SK-N-MC (cell line): ENCODE data around the gene INPP5J.
"Not testable (repeated sequence)": the region's sequence is repeated elsewhere in the genome, so short reads cannot be mapped to it uniquely, and the experiment has no call there.

ENCODE experiments used
- DNase-seq: peaks from one replicate; pipeline ENCODE4 v3.0.0-alpha.2; 2011; ENCODE audit warnings: low read depth, low spot score
- H3K27ac ChIP-seq: fragments of 200-600 bp; sonication (generic); 2 replicates; pipeline ENCODE4 v1.5.1; 2016; ENCODE audit warnings: mixed run types
- H3K36me3 ChIP-seq: fragments of 200-600 bp; sonication (generic); 2 replicates; pipeline ENCODE4 v1.6.1; 2017; ENCODE audit warnings: antibody characterized with exemption, low read length, mixed read lengths; ENCODE audit not compliant: insufficient read depth
- H3K4me3 ChIP-seq: fragments of 200-600 bp; sonication (generic); 2 replicates; pipeline ENCODE4 v1.5.1; 2016
- H3K9ac ChIP-seq: fragments of 200-600 bp; sonication (generic); 2 replicates; pipeline ENCODE4 v1.8.0; 2017; ENCODE audit warnings: mixed run types, mixed read lengths; ENCODE audit not compliant: insufficient read length
- H3K9me3 ChIP-seq: fragments of 200-600 bp; sonication (generic); 2 replicates; pipeline ENCODE4 v1.6.1; 2017; ENCODE audit warnings: low read depth, mild to moderate bottlenecking, antibody characterized with exemption, low read length, moderate library complexity, mixed read lengths
- EZH2 ChIP-seq: fragments of 200-600 bp; sonication (generic); IDR thresholded peaks from one replicate; pipeline ENCODE4 v1.6.1; 2017; ENCODE audit warnings: antibody characterized with exemption
- FOXP2 ChIP-seq: optimal IDR thresholded peaks from 2 replicates; pipeline ENCODE3; 2011; ENCODE audit warnings: mild to moderate bottlenecking, moderate library complexity; ENCODE audit not compliant: insufficient read depth; ENCODE audit errors: extremely low read length, control extremely low read depth
- POLR2AphosphoS5 ChIP-seq: IDR thresholded peaks from 2 replicates; pipeline ENCODE4 v1.6.1; 2012; ENCODE audit warnings: mild to moderate bottlenecking, low read depth, low read length, borderline replicate concordance

The INPP5J gene

DNA sequence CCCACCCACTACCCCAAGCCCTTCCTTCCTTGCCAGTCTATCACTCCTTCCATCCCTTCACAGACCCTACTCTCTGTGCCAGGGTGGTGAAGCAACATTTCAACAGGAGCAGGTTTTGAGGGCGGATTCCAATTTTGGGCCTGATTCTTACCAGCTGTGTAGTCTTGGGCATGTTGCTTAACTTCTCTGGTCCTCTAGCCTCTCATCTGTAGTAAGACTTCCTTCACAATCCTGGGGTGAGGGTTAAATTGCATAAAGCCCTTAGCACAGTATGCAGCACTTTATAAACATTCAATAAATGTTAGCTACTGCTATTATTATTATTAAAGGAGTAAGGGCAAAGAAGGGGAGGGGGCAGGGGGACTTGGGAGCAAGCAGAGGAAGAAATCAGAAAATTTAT lies 32.2 kb downstream of the INPP5J start:
- Histone ChIP-seq H3K9me3 (no peaks in the 10 kb centered on the region), H3K36me3 (no peaks in the 10 kb centered on the region), H3K27ac (no peak overlapping the region), H3K4me3 (no peak overlapping the region), H3K9ac (no peak overlapping the region)
- no peak for TF ChIP-seq EZH2
- no peak for TF ChIP-seq POLR2AphosphoS5
- TF ChIP-seq FOXP2, result no peak
- no peak for DNase-seq

DNA sequence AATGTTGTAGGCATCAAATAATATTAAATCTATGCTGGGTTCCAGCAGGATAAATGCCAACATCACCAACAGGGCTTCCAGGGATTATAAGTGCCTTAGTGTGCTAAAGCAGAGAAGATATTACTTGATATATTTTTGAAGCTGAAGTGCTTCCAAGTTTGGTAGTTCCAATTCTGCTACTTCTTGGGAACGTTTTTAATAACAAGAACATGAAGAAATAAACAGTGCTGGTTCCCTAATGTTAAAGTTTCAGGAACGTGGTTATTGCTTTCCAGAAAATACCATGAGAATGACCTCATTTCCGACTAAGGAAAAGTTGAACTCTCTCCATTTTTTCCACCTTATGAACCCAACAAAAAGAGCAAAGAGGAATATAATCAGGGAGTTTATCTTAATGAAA lies 32.7 kb downstream of the INPP5J start:
- H3K27ac ChIP-seq, result no peak overlapping the region
- H3K4me3 ChIP-seq, result no peak overlapping the region
- TF ChIP-seq FOXP2 (no peak), POLR2AphosphoS5 (no peak), EZH2 (no peak)
- no peak for DNase-seq
- no peak overlapping the region for H3K9ac ChIP-seq
- H3K9me3 ChIP-seq, result no peaks in the 10 kb centered on the region
- H3K36me3 ChIP-seq, result no peaks in the 10 kb centered on the region

DNA sequence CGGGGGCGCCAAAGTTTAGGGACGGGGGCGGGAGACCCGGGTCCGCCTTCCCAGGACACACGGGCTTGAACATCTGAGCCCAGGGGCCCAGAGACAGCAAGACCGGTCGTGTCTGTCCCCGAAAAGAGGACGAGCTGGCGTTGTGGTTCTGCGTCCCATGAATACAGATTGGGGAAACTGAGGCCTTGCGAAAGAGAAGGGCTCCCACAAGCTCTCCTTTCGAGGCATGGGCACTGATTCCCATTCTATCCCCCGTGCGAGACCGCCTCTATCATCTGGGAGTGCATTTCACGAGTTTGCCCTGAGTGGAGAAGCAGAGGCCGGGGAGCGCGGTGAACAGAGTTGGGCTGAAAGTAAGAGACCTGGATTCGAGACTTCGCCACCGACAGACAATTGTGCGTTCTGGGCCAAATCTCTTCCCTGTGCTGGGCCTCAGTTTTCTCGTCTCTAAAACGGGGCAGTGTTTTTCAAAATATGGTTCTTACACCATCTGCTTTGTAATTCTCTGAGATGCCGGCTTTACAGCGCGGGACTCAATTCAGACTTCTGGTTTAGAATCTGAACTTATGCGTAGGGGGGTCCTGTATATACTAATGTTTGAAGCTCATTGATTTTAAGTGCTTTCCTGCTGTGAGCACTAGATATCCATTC lies 37.7 kb downstream of the INPP5J start:
- DNase-seq, result no peak
- no peak for TF ChIP-seq EZH2
- TF ChIP-seq POLR2AphosphoS5, result no peak
- TF ChIP-seq FOXP2, result no peak
- no peak overlapping the region for H3K27ac ChIP-seq

DNA sequence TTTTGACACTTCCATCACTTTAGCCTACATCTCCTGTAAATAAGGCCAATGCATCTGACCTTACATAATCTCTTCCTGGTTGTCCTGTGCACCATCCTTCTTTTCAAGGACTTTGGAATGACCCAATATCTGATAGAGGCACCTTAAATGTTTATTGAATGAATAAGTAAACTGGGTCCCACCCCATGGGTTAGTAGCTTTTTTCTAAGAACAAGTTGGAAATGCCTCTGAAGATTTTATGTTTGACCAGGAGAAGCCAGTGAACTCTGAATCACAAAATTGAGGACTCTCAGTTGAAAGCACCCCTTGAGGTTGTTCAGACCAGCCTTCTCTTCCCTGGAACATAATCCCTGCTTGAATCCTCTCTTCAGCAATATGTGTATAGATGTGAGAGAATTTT lies 38.6 kb downstream of the INPP5J start:
- TF ChIP-seq FOXP2 (no peak), EZH2 (no peak), POLR2AphosphoS5 (no peak)
- Histone ChIP-seq H3K36me3 (peaks cover 7% of the 10 kb centered on the region; the same call in 1 of the 2 replicates), H3K4me3 (peak overlapping the region; percentile 90), H3K9me3 (no peaks in the 10 kb centered on the region), H3K27ac (no peak overlapping the region), H3K9ac (peak overlapping the region; percentile 92)
- no peak for DNase-seq

More for the DNA sequence above, 37.7 kb downstream of the INPP5J start:
- peak overlapping the region; percentile 92 for H3K9ac ChIP-seq
- H3K4me3 ChIP-seq, result peak overlapping the region; percentile 90
- peaks cover 4% of the 10 kb centered on the region; the same call in 1 of the 2 replicates for H3K36me3 ChIP-seq
- no peaks in the 10 kb centered on the region for H3K9me3 ChIP-seq

DNA sequence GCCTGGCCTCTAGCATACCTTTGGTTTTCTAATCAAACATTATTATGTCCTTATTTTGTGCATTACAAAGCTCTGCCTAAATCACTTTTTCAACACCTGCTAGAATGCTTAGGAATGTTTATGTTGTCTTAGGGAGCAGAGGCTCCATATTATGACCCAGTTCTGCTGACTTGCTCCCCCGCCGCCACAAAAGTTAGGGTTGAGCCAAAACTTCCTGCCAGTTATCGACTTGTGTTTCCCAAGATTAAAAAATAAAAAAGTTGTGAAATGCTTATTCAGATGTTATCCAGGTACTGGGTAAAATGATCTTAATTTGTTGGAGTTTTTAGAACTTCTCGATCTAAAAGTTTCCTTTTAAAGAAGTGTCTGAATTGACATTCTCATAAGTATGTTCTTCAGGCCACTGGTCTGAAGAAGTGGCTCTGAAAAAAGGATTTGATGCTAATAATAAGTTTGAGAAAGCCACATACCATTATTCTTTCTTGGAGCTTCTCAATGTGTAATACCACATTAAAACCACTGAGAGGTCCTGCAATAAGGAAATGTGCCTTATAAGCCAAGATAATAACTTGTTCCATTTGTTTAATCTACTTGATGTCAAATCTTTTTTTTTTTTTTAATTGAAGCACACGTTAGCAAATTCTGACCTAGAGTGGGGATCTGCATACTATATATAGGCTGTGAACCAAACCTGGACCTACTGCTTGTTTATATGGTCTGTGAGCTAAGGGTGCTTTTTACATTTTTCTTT lies 39.4 kb downstream of the INPP5J start:
- no peak overlapping the region for H3K9ac ChIP-seq

DNA sequence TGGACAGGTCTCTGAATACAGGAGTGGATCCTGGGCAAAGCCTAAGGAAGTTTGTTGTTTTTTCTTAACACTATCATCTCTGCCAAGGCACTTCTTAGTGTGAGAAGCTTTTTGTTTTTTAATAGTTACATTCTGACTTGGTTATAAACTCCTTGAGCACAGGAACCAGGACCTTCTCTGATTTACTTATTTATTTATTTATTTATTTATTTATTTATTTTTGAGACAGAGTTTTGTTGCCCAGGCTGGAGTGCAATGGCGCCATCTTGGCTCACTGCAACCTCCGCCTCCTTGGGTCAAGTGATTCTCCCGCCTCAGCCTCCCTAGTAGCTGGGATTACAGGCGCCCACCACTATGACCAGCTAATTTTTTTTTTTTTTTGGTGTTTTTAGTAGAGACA lies 48.2 kb downstream of the INPP5J start:
- TF ChIP-seq POLR2AphosphoS5 (no peak), EZH2 (no peak), FOXP2 (no peak)
- no peak overlapping the region for H3K27ac ChIP-seq

More for the DNA sequence above, 39.4 kb downstream of the INPP5J start:
- no peak for DNase-seq
- H3K36me3 ChIP-seq, result peaks cover 7% of the 10 kb centered on the region; the same call in 1 of the 2 replicates
- no peak overlapping the region for H3K27ac ChIP-seq
- TF ChIP-seq POLR2AphosphoS5 (no peak), EZH2 (no peak), FOXP2 (no peak)
- H3K4me3 ChIP-seq, result no peak overlapping the region
- H3K9me3 ChIP-seq, result no peaks in the 10 kb centered on the region

DNA sequence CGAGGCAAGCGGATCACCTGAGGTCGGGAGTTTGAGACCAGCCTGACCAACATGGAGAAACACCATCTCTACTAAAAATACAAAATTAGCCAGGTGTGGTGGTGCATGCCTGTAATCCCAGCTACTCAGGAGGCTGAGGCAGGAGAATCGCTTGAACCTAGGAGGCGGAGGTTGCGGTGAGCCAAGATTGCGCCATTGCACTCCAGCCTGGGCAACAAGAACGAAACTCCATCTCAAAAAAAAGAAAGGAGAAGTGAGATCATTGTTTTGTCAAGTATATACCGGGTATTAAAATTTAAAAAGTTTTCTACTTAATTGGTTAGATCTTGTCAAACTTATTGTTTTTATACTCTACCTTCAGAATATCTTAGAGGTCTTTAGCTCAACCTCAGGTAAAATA lies 49.0 kb downstream of the INPP5J start:
- DNase-seq, H3K9ac ChIP-seq, H3K27ac ChIP-seq, H3K4me3 ChIP-seq, H3K9me3 ChIP-seq, H3K36me3 ChIP-seq: not testable (repeated sequence)

More for the DNA sequence above, 48.2 kb downstream of the INPP5J start:
- peaks cover 7% of the 10 kb centered on the region; the same call in 1 of the 2 replicates for H3K36me3 ChIP-seq
- no peaks in the 10 kb centered on the region for H3K9me3 ChIP-seq
- no peak overlapping the region for H3K9ac ChIP-seq
- DNase-seq, result no peak
- H3K4me3 ChIP-seq, result no peak overlapping the region

DNA sequence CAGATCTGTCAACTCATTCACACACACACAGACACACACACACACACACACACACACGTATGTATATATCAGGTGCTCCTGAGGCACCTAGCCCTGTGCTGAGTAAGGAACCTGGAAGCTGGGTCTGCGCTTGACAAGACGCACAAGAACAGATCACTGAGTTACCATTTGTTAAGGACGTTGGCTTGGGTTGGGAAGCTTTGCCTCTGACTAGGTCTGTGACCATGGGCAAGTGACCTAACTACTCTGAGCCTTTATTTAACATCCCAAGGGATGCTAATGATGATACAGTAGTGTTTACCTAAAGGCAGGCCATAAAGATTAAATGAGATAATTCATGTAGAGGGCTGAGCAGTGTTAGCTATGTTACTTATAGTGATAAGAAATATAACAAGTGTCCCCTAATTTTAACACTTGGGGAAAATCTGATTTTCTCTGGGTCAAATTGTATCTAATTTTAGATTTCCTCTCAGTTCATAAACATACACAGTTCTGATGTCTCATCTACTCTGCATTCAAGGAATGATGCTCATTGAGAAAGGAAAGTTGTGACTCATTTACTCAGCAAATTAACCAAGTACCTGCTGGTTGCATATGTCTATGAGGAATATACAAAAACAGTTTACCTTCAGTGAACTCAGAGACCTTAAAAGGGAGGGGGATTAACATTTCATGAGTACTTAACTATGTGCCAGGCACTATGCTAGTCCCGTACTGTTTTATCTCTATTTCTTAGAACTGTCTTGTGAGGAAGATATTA lies 50.8 kb downstream of the INPP5J start:
- no peak for DNase-seq
- H3K9me3 ChIP-seq, result no peaks in the 10 kb centered on the region
- no peak for TF ChIP-seq EZH2
- TF ChIP-seq POLR2AphosphoS5, result no peak
- TF ChIP-seq FOXP2, result no peak
- no peak overlapping the region for H3K4me3 ChIP-seq
- no peak overlapping the region for H3K9ac ChIP-seq
- H3K27ac ChIP-seq, result no peak overlapping the region
- peaks cover 11% of the 10 kb centered on the region; the same call in 1 of the 2 replicates for H3K36me3 ChIP-seq
